H1 (cell line): Measurements from ENCODE around the gene NUCB1. TPM values are rescaled to one million over a fixed set of nuclear protein-coding genes. Genes with fewer than 3 reads are reported as not detected.

Experiments used
- CTCF ChIA-PET: fragments of 300-600 bp; sonication (Branson Sonifier 250); formaldehyde crosslinking; loops from one replicate; lab custom pipeline; 2021; ENCODE audit not compliant: partially characterized antibody; lab: Charles Lee
- POLR2A ChIA-PET: fragments of 300-600 bp; sonication (Branson Sonifier 250); formaldehyde crosslinking; loops from one replicate; lab custom pipeline; 2021; ENCODE audit warnings: inconsistent platforms; ENCODE audit not compliant: partially characterized antibody; lab: Charles Lee
- DNase-seq, 2 experiments: peaks; one replicate each; pipeline versions ENCODE4 v3.0.0 to v3.0.0-alpha.2; 2010 to 2022; ENCODE audit warnings: low spot score in 2 of 2, low read depth in 1 of 2, mixed read lengths in 1 of 2
- FAIRE-seq: peaks from 2 replicates; lab custom pipeline; 2011; peaks lifted over from hg19 to GRCh38; lab: Jason Lieb, UNC
- H2AFZ ChIP-seq: 2 replicates; pipeline ENCODE4 v1.8.1; 2012; ENCODE audit warnings: low read length, inconsistent platforms
- H2AK5ac ChIP-seq: 2 replicates; pipeline ENCODE4 v1.6.1; 2013; ENCODE audit warnings: low read depth, low read length
- H2BK120ac ChIP-seq: replicated peaks from 2 replicates; pipeline ENCODE3; 2013; ENCODE audit warnings: low read depth, low read length, inconsistent platforms
- H2BK12ac ChIP-seq: 2 replicates; pipeline ENCODE4 v1.6.1; 2013; ENCODE audit warnings: low read depth, low read length
- H2BK15ac ChIP-seq: 2 replicates; pipeline ENCODE4 v1.6.1; 2013; ENCODE audit warnings: low read length
- H2BK20ac ChIP-seq: 2 replicates; pipeline ENCODE4 v1.6.1; 2013; ENCODE audit warnings: low read length
- H2BK5ac ChIP-seq: 2 replicates; pipeline ENCODE4 v1.6.1; 2013; ENCODE audit warnings: low read depth, low read length
- H3K14ac ChIP-seq: 2 replicates; pipeline ENCODE4 v1.6.1; 2013; ENCODE audit warnings: inconsistent platforms; ENCODE audit not compliant: insufficient read length
- H3K18ac ChIP-seq: 2 replicates; pipeline ENCODE4 v1.6.1; 2013; ENCODE audit warnings: low read length; ENCODE audit errors: extremely low read depth
- H3K23ac ChIP-seq: 2 replicates; pipeline ENCODE4 v1.6.1; 2013; ENCODE audit warnings: inconsistent platforms; ENCODE audit not compliant: insufficient read length
- H3K23me2 ChIP-seq: 2 replicates; pipeline ENCODE4 v1.6.1; 2013; ENCODE audit warnings: low read depth, low read length
- H3K27ac ChIP-seq: 2 replicates; pipeline ENCODE4 v1.6.1; 2011; ENCODE audit warnings: low read depth, low read length, inconsistent platforms
- H3K27me3 ChIP-seq, 4 experiments: replicated peaks in 1 of 4; 1 replicate in 1 of 4; 2 replicates in 3 of 4; pipeline versions ENCODE4 v1.6.1 to v1.8.1; 2011 to 2013; ENCODE audit warnings: low read length in 3 of 4, mild to moderate bottlenecking in 3 of 4, inconsistent platforms in 2 of 4, mixed read lengths in 2 of 4, moderate library complexity in 1 of 4; ENCODE audit not compliant: control insufficient read depth in 3 of 4, insufficient read depth in 3 of 4; ENCODE audit errors: extremely low read depth in 1 of 4
- H3K36me3 ChIP-seq, 4 experiments: 2 replicates each; pipeline versions ENCODE4 v1.6.1 to v1.8.1; 2011 to 2013; ENCODE audit warnings: mild to moderate bottlenecking in 4 of 4, low read length in 3 of 4, moderate library complexity in 2 of 4, control low read depth in 1 of 4, inconsistent platforms in 1 of 4; ENCODE audit not compliant: insufficient read depth in 4 of 4, control insufficient read depth in 2 of 4
- H3K4ac ChIP-seq: replicated peaks from 2 replicates; pipeline ENCODE3; 2013; ENCODE audit warnings: low read length, low read depth, mixed read lengths, inconsistent platforms; ENCODE audit not compliant: insufficient read length
- H3K4me1 ChIP-seq, 4 experiments: replicated peaks in 1 of 4; 1 replicate in 1 of 4; 2 replicates in 3 of 4; pipeline versions ENCODE4 v1.6.1 to v1.8.1; 2011 to 2013; ENCODE audit warnings: low read length in 3 of 4, inconsistent platforms in 2 of 4, mixed read lengths in 1 of 4; ENCODE audit not compliant: insufficient read depth in 4 of 4, control insufficient read depth in 3 of 4
- H3K4me2 ChIP-seq, 2 experiments: 2 replicates each; pipeline versions ENCODE4 v1.6.1 to v1.8.1; 2011 to 2013; ENCODE audit warnings: low read depth in 2 of 2, low read length in 2 of 2, control low read depth in 1 of 2, inconsistent platforms in 1 of 2, mild to moderate bottlenecking in 1 of 2; ENCODE audit not compliant: insufficient read depth in 1 of 2
- H3K4me3 ChIP-seq, 4 experiments: fragments of 200-600, 300-600 bp in 1 of 4; sonication (generic), shearing (Covaris generic), sonication (Bioruptor Twin) in 1 of 4; 2 replicates each; pipeline versions ENCODE4 v1.5.1 to v1.8.1; 2011 to 2016; ENCODE audit warnings: low read length in 4 of 4, low read depth in 3 of 4, control low read depth in 2 of 4, inconsistent platforms in 2 of 4, mild to moderate bottlenecking in 2 of 4, mixed read lengths in 1 of 4, moderate library complexity in 1 of 4; ENCODE audit not compliant: insufficient read depth in 2 of 4; ENCODE audit errors: extremely low read depth in 1 of 4
- H3K56ac ChIP-seq: replicated peaks from 2 replicates; pipeline ENCODE3; 2013; ENCODE audit warnings: low read depth, mild to moderate bottlenecking, mixed read lengths, low read length, inconsistent platforms; ENCODE audit not compliant: insufficient read length
- H3K79me1 ChIP-seq: 2 replicates; pipeline ENCODE4 v1.6.1; 2013; ENCODE audit warnings: low read depth, low read length, control low read depth
- H3K79me2 ChIP-seq, 2 experiments: 2 replicates each; pipeline versions ENCODE4 v1.6.1 to v1.8.1; 2012 to 2013; ENCODE audit warnings: low read length in 2 of 2, mild to moderate bottlenecking in 2 of 2, inconsistent platforms in 1 of 2; ENCODE audit not compliant: insufficient read depth in 2 of 2, control insufficient read depth in 1 of 2
- H3K9ac ChIP-seq, 4 experiments: replicated peaks in 1 of 4; 1 replicate in 1 of 4; 2 replicates in 3 of 4; pipeline versions ENCODE4 v1.6.1 to v1.8.1; 2011 to 2013; ENCODE audit warnings: low read depth in 3 of 4, low read length in 3 of 4, control low read depth in 2 of 4, mild to moderate bottlenecking in 2 of 4, moderate library complexity in 2 of 4, inconsistent platforms in 1 of 4; ENCODE audit errors: extremely low read depth in 1 of 4
- H3K9me3 ChIP-seq, 2 experiments: 2 replicates each; pipeline versions ENCODE4 v1.6.1 to v1.8.1; 2012 to 2013; ENCODE audit warnings: mild to moderate bottlenecking in 2 of 2, moderate library complexity in 2 of 2, control low read depth in 1 of 2, inconsistent platforms in 1 of 2, low read depth in 1 of 2, low read length in 1 of 2, mixed read lengths in 1 of 2; ENCODE audit not compliant: insufficient read depth in 2 of 2
- H4K20me1 ChIP-seq, 2 experiments: replicated peaks in 1 of 2; 2 replicates each; pipeline versions ENCODE3 to v1.8.1; 2011 to 2013; ENCODE audit warnings: inconsistent platforms in 2 of 2, low read length in 2 of 2, mild to moderate bottlenecking in 1 of 2; ENCODE audit not compliant: insufficient read depth in 2 of 2, control insufficient read depth in 1 of 2
- H4K5ac ChIP-seq: 2 replicates; pipeline ENCODE4 v1.6.1; 2013; ENCODE audit warnings: low read length, low read depth, mixed read lengths, inconsistent platforms; ENCODE audit not compliant: insufficient read length
- H4K8ac ChIP-seq: 2 replicates; pipeline ENCODE4 v1.8.0; 2013; ENCODE audit warnings: mild to moderate bottlenecking, moderate library complexity, low read length, inconsistent platforms; ENCODE audit not compliant: insufficient read depth; ENCODE audit errors: extremely low read depth
- H4K91ac ChIP-seq: replicated peaks from 2 replicates; pipeline ENCODE3; 2013; ENCODE audit warnings: low read length, mixed read lengths, inconsistent platforms; ENCODE audit not compliant: insufficient read length
- EZH2 ChIP-seq: fragments of 200-600 bp; sonication (generic); IDR thresholded peaks from 2 replicates; pipeline ENCODE4 v1.7.1; 2012; ENCODE audit warnings: low read depth, mild to moderate bottlenecking, moderate library complexity, low read length, inconsistent platforms; ENCODE audit not compliant: severe bottlenecking
- FOSL1 ChIP-seq: IDR thresholded peaks from 2 replicates; pipeline ENCODE4 v1.6.1; 2011; ENCODE audit warnings: mild to moderate bottlenecking, low read depth, low read length, moderate library complexity; ENCODE audit not compliant: insufficient read depth
- GTF2F1 ChIP-seq: IDR thresholded peaks from 2 replicates; pipeline ENCODE4 v1.6.1; 2012; ENCODE audit warnings: low read depth, low read length, improper control_type of control experiment, borderline replicate concordance
- POU5F1 ChIP-seq: IDR thresholded peaks from 2 replicates; pipeline ENCODE4 v1.6.1; 2011; ENCODE audit warnings: low read depth, mild to moderate bottlenecking, low read length, moderate library complexity
- YY1 ChIP-seq: IDR thresholded peaks from 2 replicates; pipeline ENCODE4 v1.6.1; 2011; ENCODE audit warnings: low read depth, mild to moderate bottlenecking, low read length
- WGBS, 2 experiments: shearing (Covaris generic) in 1 of 2; methylation state at CpG; one replicate each; pipeline versions ENCODE4 v1.1.6 to v1.1.7; 2013 to 2015; ENCODE audit warnings: low lambda C conversion rate in 2 of 2, mixed read lengths in 2 of 2, inconsistent platforms in 1 of 2, low coverage in 1 of 2, missing lambda C conversion rate in 1 of 2; ENCODE audit not compliant: insufficient replicate concordance in 2 of 2, insufficient coverage in 1 of 2, insufficient read length in 1 of 2; ENCODE audit errors: extremely low coverage in 1 of 2, missing lambda C conversion rate in 1 of 2; 5-methylcytosine and 5-hydroxymethylcytosine counted together
- polyA plus RNA-seq, 7 experiments: library from polyadenylated mRNA; depleted of rRNA in 3 of 7; stranded (reverse) in 5 of 7; unstranded in 2 of 7; fragments of >200 nt in 5 of 7; fragments of 200-250 nt in 2 of 7; gene quantifications; 1 replicate in 5 of 7; 2 replicates in 1 of 7; 4 replicates in 1 of 7; pipeline versions ENCODE4 v1.2.1 to v1.2.3, GENCODE V29; 2011 to 2013; ENCODE audit warnings: missing spikeins in 2 of 7, mixed read lengths in 2 of 7
- total RNA-seq: library from RNA; stranded (reverse); fragmentation: NEBNext Ultra II Directional; extraction: Animal tissue kit (Norgen Biotek cat#: 25700); gene quantifications from 2 replicates; pipeline ENCODE4 v1.2.1, GENCODE V29; 2021
- TF ChIP-seq, protein P1 (sequence below): IDR thresholded peaks from 2 replicates; pipeline ENCODE4 v1.6.1; 2012; ENCODE audit warnings: inconsistent platforms

The NUCB1 gene
- total and polyA plus RNA-seq, 2 of the 8 experiments (the other 6 are each of a cell fraction or from before 2014, with no cell fraction given), result 111 to 121 TPM

- Histone ChIP-seq H4K20me1 (peaks cover 0 to 2% of the 10 kb centered on the region in 2 experiments), H3K27ac (no peak overlapping the region), H3K9me3 (no peaks in the 10 kb centered on the region), H2BK20ac (no peak overlapping the region), H2AFZ (no peak overlapping the region), H3K4me2 (no peak overlapping the region), H2BK15ac (no peak overlapping the region), H3K9ac (no peak overlapping the region), H3K4me3 (no peak overlapping the region), H3K14ac (no peak overlapping the region), H2BK12ac (no peak overlapping the region), H3K4me1 (no peaks in the 10 kb centered on the region; a peak in 3 of 7 replicates), H3K36me3 (peaks cover 9 to 30% (median 20%) of the 10 kb centered on the region in 4 experiments; a peak in 6 of 8 replicates), H3K23ac (no peak overlapping the region), H3K56ac (no peak overlapping the region), H3K18ac (no peak overlapping the region), H3K79me2 (peaks cover 0 to 15% of the 10 kb centered on the region in 2 experiments; a peak in 2 of 4 replicates), H4K5ac (no peak overlapping the region), H3K23me2 (peaks cover 5% of the 10 kb centered on the region; the same call in 1 of the 2 replicates)
- DNase-seq (no peak), FAIRE-seq (no peak)
- WGBS, 2 experiments, result 88% methylated on average over 13 of the region's 14 CpGs; no CpG with 5 or more reads in 1 of the 2 experiments
- TF ChIP-seq, protein P1, sequence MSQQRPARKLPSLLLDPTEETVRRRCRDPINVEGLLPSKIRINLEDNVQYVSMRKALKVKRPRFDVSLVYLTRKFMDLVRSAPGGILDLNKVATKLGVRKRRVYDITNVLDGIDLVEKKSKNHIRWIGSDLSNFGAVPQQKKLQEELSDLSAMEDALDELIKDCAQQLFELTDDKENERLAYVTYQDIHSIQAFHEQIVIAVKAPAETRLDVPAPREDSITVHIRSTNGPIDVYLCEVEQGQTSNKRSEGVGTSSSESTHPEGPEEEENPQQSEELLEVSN, result no peak
- TF ChIP-seq POU5F1 (no peak), GTF2F1 (no peak), EZH2 (no peak), YY1 (no peak), FOSL1 (no peak)
- TF ChIP-seq, all 59 proteins: peak for 0
- Histone ChIP-seq H2BK5ac (peak overlapping the region; percentile 9; the same call in 1 of the 2 replicates), H2BK120ac (no peak overlapping the region), H4K91ac (no peak overlapping the region), H2AK5ac (no peak overlapping the region), H3K27me3 (no peaks in the 10 kb centered on the region), H4K8ac (no peak overlapping the region), H3K4ac (no peak overlapping the region), H3K79me1 (peaks cover 2% of the 10 kb centered on the region; the same call in 1 of the 2 replicates)
- POLR2A ChIA-PET, result interaction anchor here (1.0 to 2.0 kb wide), 3 partner anchors 10 to 34 kb away, joined by 3 to 6 read pairs (median 3); partner anchors contain the start of gene PPP1R15A
- CTCF ChIA-PET, result interaction anchor here (1.6 kb wide), 1 partner anchor 169 kb away, joined by 3 read pairs; no protein-coding TSS in a partner anchor
Measured at GRCh38 chr19:48905664-48906063, 5.6 kb downstream of the NUCB1 start.
